GM12874 (cell line): ENCODE measurements around the gene IL1R1.

ENCODE experiments used
- TF ChIP-seq, protein P1 (sequence below): IDR thresholded peaks from 2 replicates; pipeline ENCODE4 v1.5.1; 2011; ENCODE audit warnings: low read depth, mild to moderate bottlenecking, control low read depth, low read length, moderate library complexity; ENCODE audit not compliant: insufficient read depth

IL1R1 gene

DNA sequence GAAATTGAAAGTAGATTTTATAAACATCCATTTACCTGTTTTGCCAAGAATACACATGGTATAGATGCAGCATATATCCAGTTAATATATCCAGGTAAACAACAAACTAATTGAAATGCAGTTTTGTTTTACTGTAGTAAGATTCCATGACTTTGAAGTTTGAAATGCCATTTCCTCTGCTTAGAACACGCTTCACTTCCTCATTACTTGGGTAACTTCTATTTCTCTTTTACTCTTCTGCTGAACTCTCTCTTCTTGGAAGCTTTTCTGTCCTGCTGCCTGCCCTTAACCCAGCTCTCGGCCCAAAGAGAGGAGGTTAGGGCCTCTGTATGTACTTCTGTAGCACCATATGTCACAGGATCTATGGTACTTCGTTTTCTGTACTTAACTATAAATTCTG, 30.2 kb downstream of the IL1R1 start:
- TF ChIP-seq, protein P1, sequence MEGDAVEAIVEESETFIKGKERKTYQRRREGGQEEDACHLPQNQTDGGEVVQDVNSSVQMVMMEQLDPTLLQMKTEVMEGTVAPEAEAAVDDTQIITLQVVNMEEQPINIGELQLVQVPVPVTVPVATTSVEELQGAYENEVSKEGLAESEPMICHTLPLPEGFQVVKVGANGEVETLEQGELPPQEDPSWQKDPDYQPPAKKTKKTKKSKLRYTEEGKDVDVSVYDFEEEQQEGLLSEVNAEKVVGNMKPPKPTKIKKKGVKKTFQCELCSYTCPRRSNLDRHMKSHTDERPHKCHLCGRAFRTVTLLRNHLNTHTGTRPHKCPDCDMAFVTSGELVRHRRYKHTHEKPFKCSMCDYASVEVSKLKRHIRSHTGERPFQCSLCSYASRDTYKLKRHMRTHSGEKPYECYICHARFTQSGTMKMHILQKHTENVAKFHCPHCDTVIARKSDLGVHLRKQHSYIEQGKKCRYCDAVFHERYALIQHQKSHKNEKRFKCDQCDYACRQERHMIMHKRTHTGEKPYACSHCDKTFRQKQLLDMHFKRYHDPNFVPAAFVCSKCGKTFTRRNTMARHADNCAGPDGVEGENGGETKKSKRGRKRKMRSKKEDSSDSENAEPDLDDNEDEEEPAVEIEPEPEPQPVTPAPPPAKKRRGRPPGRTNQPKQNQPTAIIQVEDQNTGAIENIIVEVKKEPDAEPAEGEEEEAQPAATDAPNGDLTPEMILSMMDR, result no peak

DNA sequence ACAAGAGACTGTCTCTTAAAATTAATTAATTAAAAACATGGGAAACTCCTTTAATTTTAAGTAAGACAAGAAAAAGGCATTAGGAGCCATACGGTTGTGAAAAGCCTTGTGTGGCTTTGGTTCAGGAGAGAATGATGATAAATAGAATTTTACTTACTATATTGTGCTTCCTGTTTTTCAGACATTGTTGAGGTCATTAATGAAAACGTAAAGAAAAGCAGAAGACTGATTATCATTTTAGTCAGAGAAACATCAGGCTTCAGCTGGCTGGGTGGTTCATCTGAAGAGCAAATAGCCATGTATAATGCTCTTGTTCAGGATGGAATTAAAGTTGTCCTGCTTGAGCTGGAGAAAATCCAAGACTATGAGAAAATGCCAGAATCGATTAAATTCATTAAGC, 33.6 kb downstream of the IL1R1 start:
- TF ChIP-seq, protein P1, result no peak

DNA sequence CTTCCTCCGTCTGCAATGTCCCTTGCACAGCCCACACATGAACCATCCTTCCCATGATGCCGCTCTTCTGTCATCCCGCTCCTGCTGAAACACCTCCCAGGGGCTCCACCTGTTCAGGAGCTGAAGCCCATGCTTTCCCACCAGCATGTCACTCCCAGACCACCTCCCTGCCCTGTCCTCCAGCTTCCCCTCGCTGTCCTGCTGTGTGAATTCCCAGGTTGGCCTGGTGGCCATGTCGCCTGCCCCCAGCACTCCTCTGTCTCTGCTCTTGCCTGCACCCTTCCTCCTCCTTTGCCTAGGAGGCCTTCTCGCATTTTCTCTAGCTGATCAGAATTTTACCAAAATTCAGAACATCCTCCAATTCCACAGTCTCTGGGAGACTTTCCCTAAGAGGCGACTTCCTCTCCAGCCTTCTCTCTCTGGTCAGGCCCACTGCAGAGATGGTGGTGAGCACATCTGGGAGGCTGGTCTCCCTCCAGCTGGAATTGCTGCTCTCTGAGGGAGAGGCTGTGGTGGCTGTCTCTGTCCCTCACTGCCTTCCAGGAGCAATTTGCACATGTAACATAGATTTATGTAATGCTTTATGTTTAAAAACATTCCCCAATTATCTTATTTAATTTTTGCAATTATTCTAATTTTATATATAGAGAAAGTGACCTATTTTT, 35.4 kb downstream of the IL1R1 start:
- TF ChIP-seq, protein P1, result no peak

DNA sequence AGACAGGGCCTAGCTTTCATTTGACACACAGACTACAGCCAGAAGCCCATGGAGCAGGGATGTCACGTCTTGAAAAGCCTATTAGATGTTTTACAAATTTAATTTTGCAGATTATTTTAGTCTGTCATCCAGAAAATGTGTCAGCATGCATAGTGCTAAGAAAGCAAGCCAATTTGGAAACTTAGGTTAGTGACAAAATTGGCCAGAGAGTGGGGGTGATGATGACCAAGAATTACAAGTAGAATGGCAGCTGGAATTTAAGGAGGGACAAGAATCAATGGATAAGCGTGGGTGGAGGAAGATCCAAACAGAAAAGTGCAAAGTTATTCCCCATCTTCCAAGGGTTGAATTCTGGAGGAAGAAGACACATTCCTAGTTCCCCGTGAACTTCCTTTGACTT, 36.5 kb downstream of the IL1R1 start:
- TF ChIP-seq, protein P1, result no peak

DNA sequence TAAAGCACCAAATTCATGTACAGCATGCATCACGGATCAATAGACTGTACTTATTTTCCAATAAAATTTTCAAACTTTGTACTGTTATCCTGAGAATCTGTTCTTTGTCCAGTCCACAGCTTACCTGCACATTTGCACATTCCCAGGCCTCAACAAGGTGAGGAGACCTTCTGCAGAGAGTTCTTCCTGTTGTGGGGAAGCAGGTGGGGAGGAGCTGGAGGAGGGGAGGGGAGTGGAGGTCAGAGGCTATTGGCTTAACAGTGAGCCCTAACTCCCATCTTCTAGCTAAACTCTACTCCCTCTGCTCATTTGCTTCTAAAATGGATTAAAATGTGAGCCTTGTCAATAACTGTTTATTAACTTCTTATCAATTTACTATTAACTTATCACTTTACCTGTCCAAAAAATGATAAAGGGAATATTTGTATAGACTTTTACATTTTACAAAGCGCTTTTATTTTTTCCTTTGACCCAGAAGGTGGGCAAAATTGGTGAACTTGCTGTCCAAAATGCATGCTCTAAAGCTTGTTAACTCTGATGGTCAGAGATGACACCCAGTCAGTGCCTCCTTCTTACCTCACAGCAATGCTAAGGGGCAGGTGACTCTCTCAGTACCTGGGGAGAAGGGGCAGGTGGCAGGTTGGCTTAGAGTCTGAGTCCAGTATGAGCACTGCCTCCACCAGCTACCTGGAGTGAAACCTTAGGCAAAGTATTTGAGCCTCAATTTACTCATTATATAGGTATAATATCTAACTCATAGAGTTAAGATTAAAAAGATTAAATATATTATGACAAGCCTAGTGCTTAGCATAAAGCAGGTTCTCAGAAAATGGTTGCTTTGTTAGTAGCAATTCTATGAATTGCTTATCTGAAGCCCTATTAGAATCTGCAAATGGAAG, 37.5 kb downstream of the IL1R1 start:
- TF ChIP-seq, protein P1, result no peak

DNA sequence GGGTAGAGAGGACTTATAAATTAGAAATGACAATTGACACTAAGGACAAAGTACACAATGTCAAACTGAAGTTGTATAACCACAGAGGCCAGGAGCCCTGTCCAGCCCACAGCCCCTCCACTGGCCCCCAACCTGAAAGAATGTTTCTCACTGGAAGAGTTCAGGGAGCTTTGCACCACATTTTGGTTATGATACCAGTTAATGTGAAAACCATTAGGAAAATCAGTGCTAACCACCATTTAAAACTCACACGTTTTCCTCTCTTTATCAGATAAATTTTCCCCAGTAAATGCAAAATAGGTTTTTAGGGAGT, 38.1 kb downstream of the IL1R1 start:
- TF ChIP-seq, protein P1, result no peak

DNA sequence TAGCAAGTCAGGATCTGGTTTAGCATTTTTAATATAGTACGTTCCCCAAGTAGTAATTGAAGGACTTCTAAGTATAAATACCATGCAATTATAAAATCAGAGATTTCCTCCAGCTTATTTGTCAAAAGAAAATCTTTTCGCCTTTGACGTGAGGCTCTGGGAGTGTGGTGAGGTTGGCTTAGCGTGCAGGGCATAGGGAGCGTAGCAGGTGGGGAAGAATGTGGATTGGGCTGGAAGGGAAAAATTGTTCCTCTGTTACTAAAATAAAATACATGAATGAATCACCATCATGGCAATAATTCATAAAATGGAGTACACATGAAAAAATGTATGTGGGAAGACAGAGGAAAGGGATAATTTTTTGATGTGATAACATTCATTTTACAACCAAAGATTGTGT, 38.8 kb downstream of the IL1R1 start:
- TF ChIP-seq, protein P1, result no peak
